RPMI7951 (cell line): ENCODE measurements around the gene PCDH12. TPM values are rescaled to one million over a fixed set of nuclear protein-coding genes. Genes with fewer than 3 reads are reported as not detected.
A peak's percentile ranks its signal among the peaks of the same experiment; 100 is the strongest.

Experiments
- DNase-seq: peaks from one replicate; pipeline ENCODE4 v3.0.0-alpha.2; 2012; ENCODE audit warnings: low read depth
- total RNA-seq: library from RNA; depleted of rRNA; stranded (reverse); fragments of >200 nt; shearing (Covaris generic); gene quantifications from 2 replicates; pipeline ENCODE4 v1.2.3, GENCODE V29; 2014

Gene PCDH12
- total RNA-seq, 1 experiment from 2014 or later, result not detected

GRCh38 chr5:141966275-141966962 is 8.4 kb upstream of the PCDH12 start:
- no peak for DNase-seq

- DNase-seq, result no peak
Observed at GRCh38 chr5:141965071-141965470, 7.1 kb upstream of the PCDH12 start.

DNA sequence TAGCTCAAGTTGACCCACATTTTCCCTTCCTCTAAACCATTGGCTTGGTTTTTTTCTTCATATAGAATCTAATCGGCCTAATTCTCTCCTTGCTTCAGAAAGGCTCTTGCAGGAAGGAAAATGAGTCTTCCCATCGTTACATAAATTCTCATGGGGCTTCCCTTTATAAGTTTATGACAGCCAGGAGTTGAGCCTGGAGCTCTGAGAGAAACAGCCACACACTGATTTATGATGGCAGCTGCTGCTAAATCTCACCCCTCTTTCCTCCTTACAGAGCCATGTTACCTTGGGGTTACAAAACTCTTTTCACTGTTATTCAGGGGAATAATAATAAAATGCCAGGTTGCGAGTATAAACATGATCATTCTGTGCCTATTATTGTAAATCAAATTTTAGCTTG is 5.7 kb upstream of the PCDH12 start:
- no peak for DNase-seq

GRCh38 chr5:141961466-141961865 is 3.5 kb upstream of the PCDH12 start:
- DNase-seq, result no peak

DNA sequence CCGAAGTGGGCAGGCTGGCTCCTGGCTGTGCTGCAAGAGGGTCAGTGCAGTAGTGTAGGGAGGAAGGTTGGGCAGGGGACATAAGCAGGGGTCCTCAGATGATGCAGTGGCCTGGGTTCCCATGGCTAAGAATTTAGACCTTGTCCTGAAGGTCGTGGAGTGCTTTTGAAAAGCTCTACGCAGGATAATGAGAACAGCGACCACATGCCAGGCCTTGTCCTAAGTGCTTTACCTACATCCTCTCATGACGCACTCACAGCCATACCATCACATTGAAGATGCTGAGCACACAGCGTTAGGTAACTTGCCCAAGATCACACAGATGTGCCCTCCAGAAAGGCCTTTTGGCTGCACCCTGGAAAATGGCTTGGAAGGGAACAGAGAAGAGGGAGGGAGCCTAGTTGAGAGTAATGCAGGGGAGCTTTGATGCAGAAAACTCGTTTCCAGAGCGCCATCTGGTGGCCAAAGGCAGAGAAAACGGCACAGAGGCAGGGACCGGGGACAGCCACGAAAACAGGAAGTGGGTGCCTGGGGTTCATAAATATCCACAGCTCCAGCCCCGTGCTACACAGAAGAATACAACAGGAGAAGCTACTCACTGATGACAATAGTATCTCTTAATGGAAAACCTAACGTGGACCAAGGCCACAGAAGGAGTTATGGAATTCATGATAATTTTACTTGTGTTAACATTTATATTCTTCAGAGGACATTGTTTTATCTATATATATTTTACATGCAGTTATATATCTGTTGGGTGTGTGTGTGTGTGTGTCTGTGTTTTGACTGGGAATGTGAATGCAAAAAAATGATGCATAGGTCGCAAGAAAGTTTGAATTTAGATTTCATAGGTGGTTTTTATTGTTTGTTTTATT is 2.7 kb upstream of the PCDH12 start:
- peak; percentile 76 for DNase-seq

DNA sequence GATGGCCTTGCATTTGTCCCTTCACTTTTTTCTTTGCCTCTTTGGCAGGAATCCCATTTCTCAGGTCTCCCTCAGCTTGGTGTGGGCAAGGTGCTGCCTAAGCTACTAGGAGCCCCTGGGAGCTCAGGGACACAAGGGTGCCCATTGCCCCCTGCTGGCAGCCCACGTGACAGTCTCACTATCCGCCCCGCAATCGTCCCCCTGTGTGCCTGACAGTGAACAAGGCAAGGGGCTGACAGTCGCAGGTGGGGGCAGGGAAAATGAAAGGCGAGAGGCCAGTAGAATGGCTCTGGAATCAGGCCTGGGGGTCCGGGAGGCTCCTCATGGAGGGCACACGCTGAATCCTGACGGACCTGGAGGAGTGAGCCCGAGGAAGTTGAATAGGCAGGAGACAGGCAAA is 2.0 kb upstream of the PCDH12 start:
- DNase-seq, result no peak

DNA sequence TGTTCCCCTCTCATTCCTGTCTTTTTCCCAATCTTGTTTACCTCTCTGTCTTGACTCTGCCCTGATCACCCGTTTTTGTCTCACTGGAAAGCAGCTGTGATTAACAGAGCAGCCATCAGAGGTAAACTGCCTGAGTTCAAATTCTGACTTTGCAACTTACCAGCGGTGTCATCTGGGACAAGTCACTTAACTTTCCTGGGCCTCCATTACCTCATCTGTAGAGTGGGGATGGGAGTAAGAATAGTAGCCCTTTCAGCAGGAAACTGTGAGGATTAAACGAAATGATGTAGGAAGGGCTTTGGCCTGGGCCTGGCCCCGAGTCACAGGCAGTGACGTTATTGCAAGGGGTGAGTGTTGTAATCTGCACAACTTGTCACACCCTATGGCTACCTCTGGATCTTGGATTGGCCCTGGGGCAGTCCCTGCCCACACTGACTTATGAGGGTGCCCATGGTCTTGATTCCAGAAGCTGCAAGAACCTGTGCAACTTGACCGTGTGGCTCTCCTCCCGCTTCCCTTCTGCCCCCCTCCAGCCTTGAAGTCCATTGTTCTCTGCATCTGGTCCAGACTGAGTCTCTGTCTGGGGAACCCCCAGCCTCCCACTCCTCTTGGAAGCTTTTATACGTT is 657 bp upstream of the PCDH12 start:
- no peak for DNase-seq

GRCh38 chr5:141957367-141957996 is 520 bp downstream of the PCDH12 start:
- DNase-seq, result no peak

DNA sequence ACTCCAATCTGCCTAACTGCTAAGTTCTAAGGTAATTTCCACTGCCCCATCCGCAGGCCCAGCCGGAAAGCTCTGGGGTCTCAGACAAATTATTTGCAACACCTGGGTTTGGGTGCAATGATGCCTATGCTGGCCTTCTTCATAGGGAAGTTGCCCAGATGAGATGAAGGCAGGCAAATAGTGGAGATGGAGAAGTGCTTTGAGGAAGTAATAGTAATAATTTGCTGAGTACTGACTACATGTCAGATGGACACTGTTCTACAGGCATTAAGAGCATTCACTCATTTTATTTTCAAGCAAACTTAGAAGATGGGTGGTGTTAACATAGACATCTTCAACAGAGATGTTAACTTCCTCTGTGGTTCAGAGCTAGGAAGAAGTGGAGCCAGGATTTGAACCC is 3.8 kb downstream of the PCDH12 start:
- DNase-seq, result no peak

- DNase-seq, result no peak
Observed at GRCh38 chr5:141952020-141952419, 6.0 kb downstream of the PCDH12 start.

DNA sequence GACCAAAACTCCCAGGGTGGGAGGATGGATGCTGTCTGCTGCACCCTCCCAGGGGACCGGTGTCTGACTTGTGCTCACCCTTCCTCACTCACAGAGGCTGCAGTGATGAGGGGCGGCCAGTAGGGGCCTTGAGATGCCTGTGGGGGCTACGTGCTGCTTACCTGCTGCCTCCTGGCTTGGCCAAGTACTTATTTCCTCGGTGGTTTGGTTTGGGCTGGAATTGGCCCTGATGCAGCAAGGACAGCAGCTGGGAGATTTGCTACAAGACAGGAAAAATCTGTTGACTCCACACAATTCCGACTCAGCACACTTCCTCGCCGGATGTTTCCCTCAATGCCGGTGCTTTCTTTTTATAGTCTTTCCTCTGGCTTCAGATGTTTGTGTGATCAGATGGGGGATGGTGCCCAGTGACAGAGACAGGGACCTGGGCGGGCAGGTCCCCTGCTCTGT is 6.6 kb downstream of the PCDH12 start:
- DNase-seq, result no peak

- DNase-seq, result no peak
Observed at GRCh38 chr5:141950207-141951005, 7.6 kb downstream of the PCDH12 start.

- no peak for DNase-seq
Observed at GRCh38 chr5:141949511-141949910, 8.5 kb downstream of the PCDH12 start.

DNA sequence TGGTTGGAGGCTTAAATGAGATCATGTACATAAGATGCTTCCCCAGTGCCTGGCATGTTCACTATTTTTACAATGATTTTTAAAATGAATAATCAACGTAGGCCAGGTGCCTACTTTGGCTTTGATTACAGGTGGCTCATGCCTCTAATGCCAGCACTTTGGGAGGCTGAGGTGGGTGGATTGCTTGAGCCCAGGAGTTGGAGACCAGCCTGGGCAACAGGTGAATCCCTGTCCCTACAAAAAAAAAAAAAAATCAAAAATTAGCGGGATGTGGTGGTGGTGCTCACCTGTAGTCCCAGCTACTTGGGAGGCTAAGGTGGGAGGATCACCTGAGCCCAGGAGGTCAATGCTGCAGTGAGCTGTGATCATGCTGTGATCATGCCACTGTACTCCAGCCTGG is 9.2 kb downstream of the PCDH12 start:
- no peak for DNase-seq

- DNase-seq, result no peak
Observed at GRCh38 chr5:141947316-141947715, 10.7 kb downstream of the PCDH12 start.

DNA sequence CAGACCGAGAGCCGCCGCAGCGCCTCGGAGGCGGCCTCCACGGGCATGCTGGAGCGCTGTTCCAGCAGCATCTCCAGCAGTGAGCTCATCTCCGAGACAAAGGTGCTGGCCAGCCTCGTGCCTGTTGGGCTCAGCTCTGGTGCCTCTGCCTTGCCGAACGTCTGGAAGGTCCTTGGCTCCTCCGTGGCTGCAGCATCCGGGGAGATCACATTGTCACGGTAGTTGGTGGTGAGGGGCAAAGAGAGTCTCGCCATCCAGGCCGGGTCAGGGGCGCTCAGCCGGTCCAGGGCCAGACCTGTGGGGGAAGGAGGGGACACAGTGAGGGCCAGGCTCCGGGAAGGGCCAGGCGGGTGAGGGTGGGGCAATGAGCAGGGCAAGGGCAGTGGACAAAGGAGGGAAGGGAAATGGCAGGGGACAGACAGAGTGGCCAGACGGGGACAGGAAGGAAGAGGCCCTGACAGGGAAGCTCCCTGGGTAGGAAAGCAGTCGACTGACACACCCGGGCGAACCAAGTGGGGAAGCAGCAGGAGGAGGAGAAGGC is 12.4 kb downstream of the PCDH12 start:
- no peak for DNase-seq

DNA sequence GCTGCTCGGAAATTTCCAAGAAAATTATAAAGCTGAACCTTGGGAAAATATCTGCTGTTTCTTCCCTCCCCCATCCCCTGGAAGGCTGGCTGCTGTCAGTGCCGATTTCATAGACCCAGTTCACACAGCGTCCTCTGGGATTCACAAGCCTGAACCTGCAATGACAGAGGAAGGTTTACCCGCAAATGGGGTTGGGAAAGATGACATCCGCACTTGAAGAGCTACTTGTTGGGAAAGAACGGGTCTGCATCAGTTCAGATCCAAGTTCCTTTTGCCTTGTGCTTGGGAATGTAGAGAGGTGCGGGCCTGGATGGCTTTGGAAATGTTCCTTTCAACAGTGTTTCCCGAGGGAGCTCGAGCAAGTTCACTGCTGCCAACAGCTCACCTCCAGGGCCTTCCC is 13.9 kb downstream of the PCDH12 start:
- no peak for DNase-seq

- no peak for DNase-seq
Observed at GRCh38 chr5:141942185-141942857, 15.7 kb downstream of the PCDH12 start.

DNA sequence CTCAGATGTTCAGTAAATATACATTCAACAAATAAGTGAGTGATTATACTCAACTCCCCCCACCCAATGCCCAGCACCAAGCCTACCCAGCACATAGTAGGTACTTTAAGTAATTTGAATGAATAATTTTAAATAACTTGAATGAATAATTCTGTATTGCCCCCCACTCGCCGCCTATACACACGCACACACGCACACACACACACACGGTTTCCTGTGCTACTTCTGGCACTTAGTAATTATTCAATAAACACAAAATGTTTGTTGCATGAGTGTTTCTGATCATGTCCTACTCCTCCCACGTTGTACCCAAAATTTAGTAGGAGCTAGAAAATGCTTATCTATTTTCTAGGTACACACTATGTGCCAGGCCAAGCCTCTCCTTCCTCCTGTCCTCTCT is 16.2 kb downstream of the PCDH12 start:
- no peak for DNase-seq

GRCh38 chr5:141941307-141941706 is 16.7 kb downstream of the PCDH12 start:
- peak; percentile 57 for DNase-seq
